Panc1 (cell line): Measurements from ENCODE around the gene REN. TPM values are rescaled to one million over a fixed set of nuclear protein-coding genes. Genes with fewer than 3 reads are reported as not detected.

Experiments used
- ATAC-seq: fragments of 200-7000 bp; cut with Tn5 transposase; 2 replicates; pipeline ENCODE4 v1.9.1; 2020; ENCODE audit warnings: mild to moderate bottlenecking, moderate library complexity
- BruUV-seq: library from RNA; stranded (reverse); fragments of 400-500 nt; replicated peaks from 2 replicates; lab custom pipeline; 2021; lab: Mats Ljungman, UMichigan
- CTCF ChIA-PET: fragments of 300-600 bp; sonication (Branson Sonifier 250); formaldehyde crosslinking; loops from one replicate; lab custom pipeline; 2022; ENCODE audit warnings: antibody characterized with exemption; lab: Charles Lee
- POLR2A ChIA-PET: fragments of 300-600 bp; sonication (Branson Sonifier 250); formaldehyde crosslinking; loops from one replicate; lab custom pipeline; 2022; ENCODE audit warnings: antibody characterized with exemption; lab: Charles Lee
- DNase-seq: peaks from one replicate; pipeline ENCODE4 v3.0.0-alpha.2; 2010; ENCODE audit warnings: low read depth, low spot score
- H3K27ac ChIP-seq: 2 replicates; pipeline ENCODE4 v1.5.1; 2011; ENCODE audit warnings: mild to moderate bottlenecking, low read length, inconsistent platforms
- H3K27me3 ChIP-seq: fragments of 200-500 bp; sonication (Bioruptor generic); 2 replicates; pipeline ENCODE4 v1.6.0; 2014; ENCODE audit warnings: low read length, inconsistent platforms; ENCODE audit not compliant: control insufficient read depth, insufficient read depth
- H3K36me3 ChIP-seq: fragments of 200-500 bp; sonication (Bioruptor generic); 2 replicates; pipeline ENCODE4 v1.5.1; 2014; ENCODE audit warnings: inconsistent platforms, mild to moderate bottlenecking, low read length, moderate library complexity; ENCODE audit not compliant: control insufficient read depth, insufficient read depth
- H3K4me1 ChIP-seq: 2 replicates; pipeline ENCODE4 v1.5.1; 2011; ENCODE audit warnings: inconsistent platforms, mild to moderate bottlenecking, low read length, moderate library complexity; ENCODE audit not compliant: control insufficient read depth, insufficient read depth
- H3K4me3 ChIP-seq, 2 experiments: 2 replicates each; pipeline ENCODE4 v1.5.1; 2011 to 2012; ENCODE audit warnings: low read depth in 2 of 2, low read length in 2 of 2, mild to moderate bottlenecking in 2 of 2, inconsistent platforms in 1 of 2, moderate library complexity in 1 of 2
- H3K9me3 ChIP-seq: fragments of 200-500 bp; sonication (Bioruptor generic); 2 replicates; pipeline ENCODE4 v1.5.1; 2014; ENCODE audit warnings: low read depth, mild to moderate bottlenecking, inconsistent platforms, low read length, moderate library complexity; ENCODE audit not compliant: control insufficient read depth, insufficient read depth
- POLR2AphosphoS5 ChIP-seq: IDR thresholded peaks from 2 replicates; pipeline ENCODE4 v1.6.1; 2012; ENCODE audit warnings: mild to moderate bottlenecking, low read depth, low read length, moderate library complexity
- REST ChIP-seq, 2 experiments: IDR thresholded peaks; 2 replicates each; pipeline ENCODE4 v1.6.1; 2011 to 2012; ENCODE audit warnings: low read depth in 2 of 2, control low read depth in 1 of 2, low read length in 1 of 2, mild to moderate bottlenecking in 1 of 2, moderate library complexity in 1 of 2; ENCODE audit not compliant: insufficient read depth in 1 of 2
- SIN3A ChIP-seq: IDR thresholded peaks from 2 replicates; pipeline ENCODE4 v1.6.1; 2012; ENCODE audit warnings: low read depth, mild to moderate bottlenecking, low read length, moderate library complexity, borderline replicate concordance; ENCODE audit not compliant: insufficient read depth
- TCF7L2 ChIP-seq: IDR thresholded peaks from 2 replicates; pipeline ENCODE4 v1.6.1; 2011; ENCODE audit warnings: mild to moderate bottlenecking, low read depth, low read length, inconsistent platforms
- in situ Hi-C: cut with HindIII; loops from 2 replicates; pipeline ENCODE4 v1.10.0; 2016; ENCODE audit warnings: low sequenced_read_pairs, low pct_unique_long_range_greater_than_20kb
- intact Hi-C: fragments of 100-400 bp; cut with micrococcal nuclease; formaldehyde crosslinking; loops from one replicate; pipeline ENCODE4 v1.10.0; 2022; ENCODE audit not compliant: unreplicated experiment
- total RNA-seq: library from RNA; stranded (reverse); gene quantifications from one replicate; pipeline ENCODE4 v1.2.1, GENCODE V29; 2021; ENCODE audit not compliant: unreplicated experiment
- TF ChIP-seq, protein P1 (sequence below): fragments of 450-650 bp; IDR thresholded peaks from 2 replicates; pipeline ENCODE4 v1.5.1; 2017; ENCODE audit warnings: mild to moderate bottlenecking

REN gene
- total RNA-seq, 1 experiment from 2014 or later: not detected

DNA sequence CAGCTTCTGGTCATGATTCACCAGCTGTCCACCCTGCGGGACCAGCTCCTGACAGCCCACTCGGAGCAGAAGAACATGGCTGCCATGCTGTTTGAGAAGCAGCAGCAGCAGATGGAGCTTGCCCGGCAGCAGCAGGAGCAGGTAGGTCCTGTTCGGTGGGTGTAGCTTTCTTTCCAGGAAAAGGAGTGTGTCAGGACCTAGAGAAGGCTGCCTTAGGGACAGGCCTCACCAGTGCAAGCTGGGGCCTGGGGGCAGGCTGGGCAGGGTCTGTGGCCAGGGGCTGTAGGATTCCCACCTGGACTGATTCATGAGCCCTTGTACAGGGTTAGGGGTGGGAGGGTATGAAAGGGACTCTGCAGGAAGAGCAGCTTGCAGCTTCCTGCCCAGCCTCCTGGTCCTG lies 49.6 kb downstream of the REN start:
- Histone ChIP-seq H3K4me3 (no peak overlapping the region), H3K9me3 (no peaks in the 10 kb centered on the region), H3K4me1 (peaks cover 1% of the 10 kb centered on the region; the same call in 1 of the 2 replicates), H3K27me3 (no peaks in the 10 kb centered on the region), H3K36me3 (no peaks in the 10 kb centered on the region), H3K27ac (no peak overlapping the region)
- in situ Hi-C loops: no loop called here
- TF ChIP-seq REST (IDR thresholded peaks at IDR 0.05; ENCODE audit: insufficient read depth in 1 of 2, low read depth in 2 of 2, low read length in 1 of 2): no peak
- no peak for TF ChIP-seq POLR2AphosphoS5
- no peak for TF ChIP-seq SIN3A
- TF ChIP-seq, protein P1, sequence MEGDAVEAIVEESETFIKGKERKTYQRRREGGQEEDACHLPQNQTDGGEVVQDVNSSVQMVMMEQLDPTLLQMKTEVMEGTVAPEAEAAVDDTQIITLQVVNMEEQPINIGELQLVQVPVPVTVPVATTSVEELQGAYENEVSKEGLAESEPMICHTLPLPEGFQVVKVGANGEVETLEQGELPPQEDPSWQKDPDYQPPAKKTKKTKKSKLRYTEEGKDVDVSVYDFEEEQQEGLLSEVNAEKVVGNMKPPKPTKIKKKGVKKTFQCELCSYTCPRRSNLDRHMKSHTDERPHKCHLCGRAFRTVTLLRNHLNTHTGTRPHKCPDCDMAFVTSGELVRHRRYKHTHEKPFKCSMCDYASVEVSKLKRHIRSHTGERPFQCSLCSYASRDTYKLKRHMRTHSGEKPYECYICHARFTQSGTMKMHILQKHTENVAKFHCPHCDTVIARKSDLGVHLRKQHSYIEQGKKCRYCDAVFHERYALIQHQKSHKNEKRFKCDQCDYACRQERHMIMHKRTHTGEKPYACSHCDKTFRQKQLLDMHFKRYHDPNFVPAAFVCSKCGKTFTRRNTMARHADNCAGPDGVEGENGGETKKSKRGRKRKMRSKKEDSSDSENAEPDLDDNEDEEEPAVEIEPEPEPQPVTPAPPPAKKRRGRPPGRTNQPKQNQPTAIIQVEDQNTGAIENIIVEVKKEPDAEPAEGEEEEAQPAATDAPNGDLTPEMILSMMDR: no peak
- no peak for TF ChIP-seq TCF7L2
- ATAC-seq (no peak), DNase-seq (no peak)
- no TSS peak for BruUV-seq
- CTCF ChIA-PET: no interaction called here
- intact Hi-C loops: no loop called here
- POLR2A ChIA-PET: no interaction called here

- no peak for ATAC-seq
- POLR2A ChIA-PET: interaction anchor here (0.7 kb wide), 1 partner anchor 244 kb away, joined by 7 read pairs; no protein-coding TSS in a partner anchor
- CTCF ChIA-PET: no interaction called here
Measured at GRCh38 chr1:204115116-204115515, 51.0 kb downstream of the REN start.

More at GRCh38 chr1:204115116-204115515, 51.0 kb downstream of the REN start:
- H3K4me1 ChIP-seq: peaks cover 10% of the 10 kb centered on the region
- in situ Hi-C loops (no loop called here), intact Hi-C loops (no loop called here)
- no TSS peak for BruUV-seq
- H3K27me3 ChIP-seq: no peaks in the 10 kb centered on the region
- TF ChIP-seq TCF7L2 (no peak), REST (IDR thresholded peaks at IDR 0.05; ENCODE audit: insufficient read depth in 1 of 2, low read depth in 2 of 2, low read length in 1 of 2) (no peak), POLR2AphosphoS5 (no peak), SIN3A (no peak)
- TF ChIP-seq, protein P1: no peak
- no peak overlapping the region for H3K4me3 ChIP-seq
- H3K36me3 ChIP-seq: no peaks in the 10 kb centered on the region
- DNase-seq: no peak
- no peak overlapping the region for H3K27ac ChIP-seq
- no peaks in the 10 kb centered on the region for H3K9me3 ChIP-seq
